GM21528 (cell line): ENCODE results near the gene NCKAP1.
"Not testable (repeated sequence)": the region's sequence is repeated elsewhere in the genome, so short reads cannot be mapped to it uniquely, and the experiment has no call there.

Experiments used
- ATAC-seq: cut with Tn5 transposase; IDR thresholded peaks from one replicate; pipeline ENCODE4 v1.9.1; 2021; ENCODE audit warnings: mild to moderate bottlenecking, moderate library complexity; ENCODE audit not compliant: unreplicated experiment, low FRiP score

Gene NCKAP1

GRCh38 chr2:182915369-182916326, 122.6 kb downstream of the NCKAP1 start:
- ATAC-seq: no peak

GRCh38 chr2:182914852-182915251, 123.4 kb downstream of the NCKAP1 start:
- ATAC-seq: no peak

GRCh38 chr2:182913064-182913463, 125.2 kb downstream of the NCKAP1 start:
- ATAC-seq: no peak

GRCh38 chr2:182912518-182912915, 125.7 kb downstream of the NCKAP1 start:
- no peak for ATAC-seq

- ATAC-seq: no peak
These were observed 126.3 kb downstream of the NCKAP1 start for GRCh38 chr2:182911813-182912517.

- no peak for ATAC-seq
These were observed 127.3 kb downstream of the NCKAP1 start for GRCh38 chr2:182910965-182911364.

- ATAC-seq: no peak
These were observed 131.0 kb downstream of the NCKAP1 start for GRCh38 chr2:182907081-182907830.

GRCh38 chr2:182906454-182906853, 131.8 kb downstream of the NCKAP1 start:
- ATAC-seq: no peak

- ATAC-seq: no peak
These were observed 133.4 kb downstream of the NCKAP1 start for GRCh38 chr2:182904844-182905243.

GRCh38 chr2:182903566-182903965, 134.7 kb downstream of the NCKAP1 start:
- ATAC-seq: no peak

- no peak for ATAC-seq
These were observed 136.5 kb downstream of the NCKAP1 start for GRCh38 chr2:182901748-182902147.

- no peak for ATAC-seq
These were observed 139.5 kb downstream of the NCKAP1 start for GRCh38 chr2:182898718-182899117.

GRCh38 chr2:182897137-182897536, 141.1 kb downstream of the NCKAP1 start:
- no peak for ATAC-seq

GRCh38 chr2:182895798-182896197, 142.5 kb downstream of the NCKAP1 start:
- ATAC-seq: no peak

- no peak for ATAC-seq
These were observed 143.1 kb downstream of the NCKAP1 start for GRCh38 chr2:182895169-182895568.

- ATAC-seq: no peak
These were observed 144.1 kb downstream of the NCKAP1 start for GRCh38 chr2:182894174-182894573.

- ATAC-seq: no peak
These were observed 144.6 kb downstream of the NCKAP1 start for GRCh38 chr2:182893666-182894065.

- ATAC-seq: not testable (repeated sequence)
These were observed 145.2 kb downstream of the NCKAP1 start for GRCh38 chr2:182893035-182893434.

GRCh38 chr2:182891611-182892010, 146.6 kb downstream of the NCKAP1 start:
- no peak for ATAC-seq

GRCh38 chr2:182890773-182891378, 147.4 kb downstream of the NCKAP1 start:
- ATAC-seq: no peak
